Activated naive CD8-positive, alpha-beta T cell treated with anti-CD3 and anti-CD28 coated beads for 36 hours (primary cell): ENCODE measurements around the gene CNTN5. TPM values are rescaled to one million over a fixed set of nuclear protein-coding genes. Genes with fewer than 3 reads are reported as not detected.

Source experiments
- DNase-seq: peaks from one replicate; pipeline ENCODE4 v3.0.0; 2021
- H3K27ac Mint-ChIP-seq: one replicate; pipeline ENCODE4 v1.8.0; 2022; ENCODE audit warnings: mild to moderate bottlenecking, moderate library complexity, mixed read lengths
- H3K27me3 Mint-ChIP-seq: one replicate; pipeline ENCODE4 v1.8.0; 2022; ENCODE audit warnings: mild to moderate bottlenecking, mixed read lengths
- H3K36me3 Mint-ChIP-seq: one replicate; pipeline ENCODE4 v1.8.0; 2021; ENCODE audit warnings: mild to moderate bottlenecking, mixed read lengths
- H3K4me1 Mint-ChIP-seq: one replicate; pipeline ENCODE4 v1.8.0; 2021; ENCODE audit warnings: mixed read lengths
- H3K4me3 Mint-ChIP-seq: one replicate; pipeline ENCODE4 v1.8.0; 2022; ENCODE audit warnings: mild to moderate bottlenecking, moderate library complexity, mixed read lengths
- H3K9me3 Mint-ChIP-seq: one replicate; pipeline ENCODE4 v1.8.0; 2022; ENCODE audit warnings: mixed read lengths
- total RNA-seq, 2 experiments: library from RNA; stranded (reverse); gene quantifications; one replicate each; pipeline ENCODE4 v1.2.3, GENCODE V29; 2021

The CNTN5 gene
- total RNA-seq, 2 experiments from 2014 or later, result not detected

DNA sequence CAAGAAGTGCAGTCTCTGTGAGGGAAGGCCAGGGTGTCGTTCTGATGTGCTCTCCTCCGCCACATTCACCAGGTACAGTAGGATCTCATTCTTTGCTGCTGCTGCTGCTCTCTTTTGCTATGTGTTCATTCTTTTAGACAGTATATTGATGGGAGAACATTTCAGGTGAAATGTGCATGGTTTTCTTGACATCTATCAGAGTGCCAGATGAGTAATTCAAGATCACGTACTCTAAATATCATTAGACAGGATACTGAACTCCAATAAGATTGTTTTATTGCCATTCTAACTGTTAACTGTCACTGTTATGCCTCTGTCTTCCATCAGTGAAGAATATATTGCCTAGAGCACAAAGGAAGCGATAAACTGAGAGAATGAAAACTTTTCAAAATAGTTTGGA is 895.3 kb downstream of the CNTN5 start:
- Mint-ChIP-seq H3K36me3 (no peaks in the 10 kb centered on the region), H3K27me3 (no peaks in the 10 kb centered on the region), H3K4me3 (no peak overlapping the region), H3K27ac (no peak overlapping the region), H3K9me3 (peaks cover 15% of the 10 kb centered on the region), H3K4me1 (no peaks in the 10 kb centered on the region)
- no peak for DNase-seq

DNA sequence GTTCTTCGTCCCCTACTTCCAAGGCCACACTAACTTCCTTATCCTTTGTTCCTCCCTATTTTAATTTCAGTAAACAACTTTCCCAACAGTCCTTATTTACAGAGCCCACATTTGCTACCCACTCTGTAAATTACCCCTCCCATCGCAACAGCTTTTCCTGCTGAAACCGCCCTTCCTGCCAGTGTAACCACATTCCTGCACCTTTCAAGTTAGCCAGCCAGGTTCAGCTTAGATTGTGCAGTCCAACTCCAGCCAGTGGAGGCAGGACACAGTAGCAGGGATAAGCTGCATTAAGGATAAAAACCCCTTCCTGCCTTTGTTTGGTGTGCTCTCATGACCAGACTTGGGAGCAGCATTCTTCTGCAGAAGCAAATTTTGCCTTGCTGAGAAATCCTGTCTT is 898.0 kb downstream of the CNTN5 start:
- Mint-ChIP-seq H3K27ac (no peak overlapping the region), H3K4me1 (no peaks in the 10 kb centered on the region), H3K9me3 (peaks cover 16% of the 10 kb centered on the region), H3K36me3 (no peaks in the 10 kb centered on the region), H3K4me3 (no peak overlapping the region), H3K27me3 (no peaks in the 10 kb centered on the region)
- DNase-seq, result no peak

DNA sequence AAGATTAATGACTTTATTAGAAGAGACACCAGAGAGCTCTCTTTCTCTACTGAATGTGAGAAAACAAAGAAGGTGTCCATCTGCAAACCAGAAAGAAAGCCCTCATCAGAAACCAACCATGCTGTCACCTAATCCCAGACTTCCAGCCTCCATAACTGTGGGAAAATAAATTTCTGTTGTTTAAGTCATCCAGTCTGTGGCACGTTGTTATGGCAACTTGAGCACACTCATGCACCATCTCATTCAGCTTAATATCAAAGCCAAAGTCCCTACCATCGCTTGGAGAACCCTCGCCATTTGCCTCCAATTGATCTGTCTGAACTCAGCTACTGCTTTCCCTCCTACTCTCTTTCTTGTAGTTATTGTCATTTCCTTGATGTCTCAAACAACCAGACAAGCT is 900.2 kb downstream of the CNTN5 start:
- Mint-ChIP-seq H3K4me1 (no peaks in the 10 kb centered on the region), H3K4me3 (no peak overlapping the region), H3K27ac (no peak overlapping the region), H3K27me3 (no peaks in the 10 kb centered on the region), H3K36me3 (no peaks in the 10 kb centered on the region), H3K9me3 (peaks cover 16% of the 10 kb centered on the region)
- no peak for DNase-seq

DNA sequence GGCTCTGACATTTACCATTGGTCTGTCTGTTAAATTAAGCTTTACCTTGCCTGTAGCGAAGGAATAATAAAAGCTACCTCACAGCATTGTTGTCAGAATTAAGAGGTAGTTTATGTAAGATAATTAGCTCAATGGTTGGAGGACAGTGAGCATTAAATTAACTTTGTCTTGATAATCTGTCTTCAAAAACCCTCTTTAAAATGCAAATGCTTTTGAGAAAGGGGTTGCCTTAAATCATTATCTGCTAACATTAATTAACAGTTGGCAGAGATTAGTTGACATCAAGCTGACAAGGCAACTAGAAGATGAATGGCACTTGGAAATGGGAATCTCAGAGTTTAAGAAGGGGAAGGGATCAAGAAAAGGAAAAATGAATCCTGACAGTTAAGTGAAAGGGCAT is 905.2 kb downstream of the CNTN5 start:
- Mint-ChIP-seq H3K36me3 (peaks cover 1% of the 10 kb centered on the region), H3K9me3 (peaks cover 19% of the 10 kb centered on the region), H3K4me3 (no peak overlapping the region), H3K27ac (no peak overlapping the region), H3K27me3 (no peaks in the 10 kb centered on the region), H3K4me1 (no peaks in the 10 kb centered on the region)
- no peak for DNase-seq

DNA sequence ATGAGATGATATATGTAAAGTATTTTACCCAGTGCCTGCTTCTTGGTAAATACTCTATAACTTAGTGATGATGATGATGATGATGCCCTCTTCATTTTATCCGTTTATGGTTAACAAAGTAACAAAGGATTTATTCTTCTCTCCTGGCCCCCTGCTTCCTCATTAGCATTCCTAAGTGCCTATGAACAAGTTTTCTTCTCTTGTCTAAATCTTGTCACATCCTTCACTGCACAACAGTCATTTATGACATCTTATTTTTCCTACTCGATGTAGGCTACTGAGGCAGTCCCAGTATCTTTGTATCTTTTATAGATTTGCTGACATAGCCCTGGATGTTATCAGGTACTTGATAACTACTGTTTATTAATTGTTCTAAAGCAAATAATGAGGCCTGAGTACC is 911.9 kb downstream of the CNTN5 start:
- Mint-ChIP-seq H3K9me3 (peaks cover 12% of the 10 kb centered on the region), H3K27me3 (no peaks in the 10 kb centered on the region), H3K4me1 (no peaks in the 10 kb centered on the region), H3K36me3 (peaks cover 1% of the 10 kb centered on the region), H3K27ac (no peak overlapping the region), H3K4me3 (no peak overlapping the region)
- no peak for DNase-seq

DNA sequence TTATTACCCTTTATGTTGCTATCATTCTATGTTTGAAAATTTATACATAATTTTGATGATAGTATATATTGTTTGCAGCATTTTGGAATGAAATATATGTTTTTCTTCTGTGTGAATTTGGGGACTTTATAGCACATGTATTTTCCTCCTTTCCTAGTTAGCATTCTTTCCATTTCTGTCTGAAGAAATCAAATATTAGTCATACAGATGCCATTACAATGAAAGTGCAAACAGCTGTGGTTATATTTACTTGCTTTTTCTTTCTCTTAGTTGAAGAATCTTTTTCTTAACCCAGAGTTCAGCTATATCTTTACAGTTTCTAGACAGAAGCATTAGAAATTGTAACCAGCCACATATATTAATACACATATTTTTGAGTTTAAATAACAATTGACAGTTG is 913.3 kb downstream of the CNTN5 start:
- Mint-ChIP-seq H3K36me3 (peaks cover 1% of the 10 kb centered on the region), H3K4me3 (no peak overlapping the region), H3K9me3 (peaks cover 10% of the 10 kb centered on the region), H3K27me3 (no peaks in the 10 kb centered on the region), H3K27ac (no peak overlapping the region), H3K4me1 (no peaks in the 10 kb centered on the region)
- DNase-seq, result no peak

DNA sequence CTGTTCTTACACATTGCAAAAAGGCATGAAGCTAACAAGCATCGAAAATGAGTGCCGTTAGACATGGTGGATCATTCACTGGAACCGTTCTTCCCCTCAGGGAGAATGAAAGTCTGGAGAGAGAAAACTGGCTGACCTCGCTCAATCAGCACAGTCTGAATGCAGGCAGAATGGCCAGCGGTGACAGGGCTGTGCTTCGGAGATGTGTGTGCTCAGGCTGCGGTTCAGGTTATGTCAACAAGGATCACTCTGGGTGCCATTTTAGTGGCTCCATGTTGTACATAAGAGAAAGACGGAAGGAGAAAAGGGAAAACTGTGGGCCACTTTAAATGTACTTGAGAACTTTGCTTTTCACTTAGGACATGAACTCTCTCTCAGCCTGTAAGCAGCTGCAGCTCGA is 916.6 kb downstream of the CNTN5 start:
- Mint-ChIP-seq H3K4me1 (no peaks in the 10 kb centered on the region), H3K36me3 (no peaks in the 10 kb centered on the region), H3K27me3 (no peaks in the 10 kb centered on the region), H3K9me3 (peaks cover 2% of the 10 kb centered on the region), H3K27ac (no peak overlapping the region), H3K4me3 (no peak overlapping the region)
- no peak for DNase-seq

DNA sequence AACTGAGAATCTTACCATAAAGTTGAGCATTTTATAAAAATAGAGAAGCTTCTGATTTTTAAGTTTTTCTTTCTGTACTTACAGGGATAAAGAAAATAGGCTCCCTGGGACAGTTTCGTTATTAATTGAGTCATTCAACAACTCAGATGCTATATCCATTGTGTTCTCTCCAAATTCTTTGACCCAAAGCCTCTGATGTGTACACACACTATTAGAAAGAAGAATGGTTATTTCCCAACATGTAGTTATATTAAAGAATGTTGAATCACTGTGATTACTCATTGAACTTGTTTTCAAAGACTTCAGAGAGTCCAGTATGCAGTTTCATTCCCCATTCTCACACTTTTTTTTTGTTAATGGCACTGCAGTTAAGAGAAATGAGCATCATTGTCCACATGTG is 932.1 kb downstream of the CNTN5 start:
- no peak overlapping the region for H3K4me3 Mint-ChIP-seq
- peaks cover 6% of the 10 kb centered on the region for H3K9me3 Mint-ChIP-seq
- no peaks in the 10 kb centered on the region for H3K4me1 Mint-ChIP-seq
- no peaks in the 10 kb centered on the region for H3K36me3 Mint-ChIP-seq
- no peak overlapping the region for H3K27ac Mint-ChIP-seq
- no peaks in the 10 kb centered on the region for H3K27me3 Mint-ChIP-seq
- no peak for DNase-seq

DNA sequence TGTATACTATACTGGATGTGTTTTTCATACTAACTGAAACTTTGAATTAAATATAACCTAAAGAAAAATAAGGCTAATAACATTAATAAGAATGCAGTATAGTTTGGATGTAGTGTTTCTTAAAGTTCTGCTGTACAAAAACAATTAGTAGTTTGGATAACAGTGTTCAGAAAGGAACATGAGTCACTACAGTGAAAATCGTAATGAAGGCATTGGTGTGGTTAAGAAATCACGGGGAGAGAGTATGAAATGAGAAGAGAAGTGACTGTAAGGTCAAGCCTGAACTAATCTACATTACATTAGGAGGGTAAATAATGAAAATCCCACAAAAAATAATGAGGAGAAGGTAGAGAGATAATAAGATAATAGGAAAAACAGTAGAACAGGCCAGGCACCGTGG is 939.8 kb downstream of the CNTN5 start:
- H3K27me3 Mint-ChIP-seq, result no peaks in the 10 kb centered on the region
- no peak overlapping the region for H3K4me3 Mint-ChIP-seq
- no peak for DNase-seq
- H3K4me1 Mint-ChIP-seq, result no peaks in the 10 kb centered on the region
- no peaks in the 10 kb centered on the region for H3K36me3 Mint-ChIP-seq
- H3K27ac Mint-ChIP-seq, result no peak overlapping the region
- peaks cover 7% of the 10 kb centered on the region for H3K9me3 Mint-ChIP-seq

DNA sequence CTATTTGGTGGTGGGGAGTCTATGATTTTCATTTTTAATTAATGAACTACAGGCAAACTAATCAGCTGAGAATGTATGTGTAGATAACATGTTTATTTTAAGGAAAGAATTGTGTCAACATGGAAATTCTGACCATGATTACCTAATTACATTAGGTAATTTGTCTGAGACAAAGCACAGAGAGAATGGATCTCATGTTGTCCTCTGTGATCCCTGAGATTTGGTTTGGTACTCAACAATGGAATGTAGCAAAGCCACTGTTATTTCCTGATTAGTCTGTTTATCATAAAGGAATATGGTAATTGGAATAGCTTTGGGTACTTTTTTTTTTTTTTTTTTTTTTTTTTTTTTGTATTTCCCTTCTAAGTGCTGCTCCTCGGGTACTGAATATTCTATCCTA is 947.6 kb downstream of the CNTN5 start:
- Mint-ChIP-seq H3K36me3 (no peaks in the 10 kb centered on the region), H3K4me1 (no peaks in the 10 kb centered on the region), H3K4me3 (no peak overlapping the region), H3K27ac (no peak overlapping the region), H3K9me3 (peaks cover 5% of the 10 kb centered on the region), H3K27me3 (no peaks in the 10 kb centered on the region)
- no peak for DNase-seq

DNA sequence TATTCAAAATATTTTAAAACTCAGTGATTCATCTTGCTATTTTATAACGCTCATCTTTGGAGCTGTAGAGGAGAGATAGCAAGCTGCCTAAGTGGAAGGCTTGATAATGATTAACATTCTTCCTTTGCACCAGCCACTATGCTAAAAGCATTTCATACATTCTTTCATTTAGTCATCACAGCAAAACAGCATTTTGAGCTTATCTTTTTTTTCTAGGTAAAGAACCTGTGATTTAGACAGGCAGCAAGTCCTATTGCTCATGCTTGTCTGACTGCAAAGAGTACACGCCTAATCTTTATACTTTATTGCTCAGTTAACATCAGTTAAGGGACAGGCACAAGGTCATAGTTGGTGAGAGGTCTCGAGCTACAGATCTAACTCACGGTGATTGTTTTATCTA is 953.2 kb downstream of the CNTN5 start:
- H3K9me3 Mint-ChIP-seq, result peaks cover 4% of the 10 kb centered on the region
- no peaks in the 10 kb centered on the region for H3K27me3 Mint-ChIP-seq
- DNase-seq, result no peak
- no peak overlapping the region for H3K27ac Mint-ChIP-seq
- no peaks in the 10 kb centered on the region for H3K36me3 Mint-ChIP-seq
- H3K4me3 Mint-ChIP-seq, result no peak overlapping the region
- no peaks in the 10 kb centered on the region for H3K4me1 Mint-ChIP-seq

DNA sequence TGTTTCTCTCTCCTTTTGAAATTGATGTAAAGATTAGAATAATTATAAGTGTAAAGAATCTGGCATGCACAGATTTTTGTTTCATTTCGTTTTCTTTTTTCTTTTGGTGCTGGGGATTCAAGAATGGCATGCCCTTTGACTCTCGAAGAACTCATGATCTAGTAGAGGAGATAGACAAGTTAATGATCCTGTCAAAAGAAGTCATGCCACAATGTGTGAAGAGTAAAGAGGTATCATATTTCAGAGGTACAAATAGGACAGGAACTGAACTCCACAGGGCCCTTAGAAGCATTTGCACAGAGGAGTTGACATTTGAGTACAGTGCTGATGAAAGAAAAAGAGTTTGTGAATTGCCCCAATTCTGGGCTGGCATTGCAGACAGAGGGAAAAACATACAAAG is 958.3 kb downstream of the CNTN5 start:
- no peak overlapping the region for H3K4me3 Mint-ChIP-seq
- no peaks in the 10 kb centered on the region for H3K4me1 Mint-ChIP-seq
- H3K27me3 Mint-ChIP-seq, result no peaks in the 10 kb centered on the region
- H3K9me3 Mint-ChIP-seq, result peaks cover 7% of the 10 kb centered on the region
- DNase-seq, result no peak
- no peak overlapping the region for H3K27ac Mint-ChIP-seq
- H3K36me3 Mint-ChIP-seq, result no peaks in the 10 kb centered on the region

DNA sequence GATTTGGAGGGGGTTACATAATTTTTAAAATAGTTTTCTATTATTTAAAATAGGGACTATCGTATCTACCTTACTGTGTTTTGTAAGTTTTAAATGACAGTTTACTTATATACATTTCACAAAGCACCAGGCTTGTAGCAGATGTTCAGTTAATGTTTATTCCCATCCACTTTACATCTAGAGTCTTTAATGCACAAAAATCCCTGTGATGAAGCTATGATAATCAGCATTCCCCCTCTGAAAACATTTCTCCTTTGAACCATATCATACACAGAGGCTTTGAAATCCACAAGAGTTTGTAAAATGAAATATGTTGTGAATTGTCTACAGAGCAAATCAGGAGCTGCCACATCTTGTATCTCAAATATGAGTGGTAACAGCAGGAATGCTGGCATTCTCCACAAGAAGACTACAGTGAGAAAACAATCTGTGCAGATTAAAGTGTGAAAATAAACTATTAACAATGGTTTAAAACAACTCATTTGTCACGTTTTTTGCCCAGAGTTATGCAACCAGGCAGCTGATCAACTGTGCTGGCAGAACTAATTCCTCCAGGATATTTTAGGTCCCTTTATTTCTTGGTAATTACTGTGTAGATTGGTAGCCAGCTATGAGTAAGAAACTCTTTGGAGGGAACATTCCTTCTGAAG is 967.2 kb downstream of the CNTN5 start:
- Mint-ChIP-seq H3K27me3 (no peaks in the 10 kb centered on the region), H3K4me3 (no peak overlapping the region), H3K4me1 (no peaks in the 10 kb centered on the region), H3K9me3 (peaks cover 8% of the 10 kb centered on the region), H3K27ac (no peak overlapping the region), H3K36me3 (no peaks in the 10 kb centered on the region)
- DNase-seq, result no peak

DNA sequence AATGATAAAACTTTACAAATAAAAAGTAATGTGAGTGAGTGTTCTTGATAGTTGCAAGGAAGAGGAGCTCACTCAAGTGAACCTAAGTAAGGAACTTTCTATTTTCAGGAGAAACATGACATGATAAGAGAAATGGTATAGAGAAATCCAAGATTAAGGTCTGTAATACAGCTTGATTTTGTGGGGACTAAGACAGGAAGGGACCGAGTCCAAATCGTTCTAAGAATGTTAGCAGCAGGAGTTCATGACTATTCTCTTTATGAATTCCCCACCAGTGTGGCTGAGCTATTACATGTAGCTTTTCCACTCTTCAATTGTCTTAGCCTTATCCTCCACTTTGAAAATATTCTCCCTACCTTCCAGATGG is 967.7 kb downstream of the CNTN5 start:
- no peaks in the 10 kb centered on the region for H3K4me1 Mint-ChIP-seq
- peaks cover 7% of the 10 kb centered on the region for H3K9me3 Mint-ChIP-seq
- H3K27me3 Mint-ChIP-seq, result no peaks in the 10 kb centered on the region
- H3K27ac Mint-ChIP-seq, result no peak overlapping the region
- no peak overlapping the region for H3K4me3 Mint-ChIP-seq
- H3K36me3 Mint-ChIP-seq, result no peaks in the 10 kb centered on the region
- DNase-seq, result no peak

DNA sequence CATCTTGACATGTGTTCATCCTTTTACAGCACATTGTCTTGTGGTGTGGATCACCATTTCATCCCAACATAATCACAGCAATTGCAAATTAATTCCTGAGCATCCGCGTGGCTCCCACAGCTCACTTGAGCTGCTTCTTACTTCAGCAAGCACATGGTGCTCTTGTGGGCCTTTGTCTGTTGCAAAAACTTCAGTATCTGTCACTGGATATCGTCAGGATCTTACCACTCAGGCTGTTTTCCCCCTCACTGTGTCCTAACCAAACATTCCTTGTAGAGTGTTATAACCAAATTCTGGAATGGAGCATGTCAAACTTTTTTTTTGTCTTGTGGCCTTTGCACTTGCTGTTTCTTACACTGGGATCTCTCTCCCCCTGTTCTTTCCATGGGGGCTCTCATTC is 983.2 kb downstream of the CNTN5 start:
- Mint-ChIP-seq H3K27ac (no peak overlapping the region), H3K4me1 (no peaks in the 10 kb centered on the region), H3K36me3 (no peaks in the 10 kb centered on the region), H3K9me3 (peaks cover 6% of the 10 kb centered on the region), H3K4me3 (no peak overlapping the region), H3K27me3 (no peaks in the 10 kb centered on the region)
- DNase-seq, result no peak

DNA sequence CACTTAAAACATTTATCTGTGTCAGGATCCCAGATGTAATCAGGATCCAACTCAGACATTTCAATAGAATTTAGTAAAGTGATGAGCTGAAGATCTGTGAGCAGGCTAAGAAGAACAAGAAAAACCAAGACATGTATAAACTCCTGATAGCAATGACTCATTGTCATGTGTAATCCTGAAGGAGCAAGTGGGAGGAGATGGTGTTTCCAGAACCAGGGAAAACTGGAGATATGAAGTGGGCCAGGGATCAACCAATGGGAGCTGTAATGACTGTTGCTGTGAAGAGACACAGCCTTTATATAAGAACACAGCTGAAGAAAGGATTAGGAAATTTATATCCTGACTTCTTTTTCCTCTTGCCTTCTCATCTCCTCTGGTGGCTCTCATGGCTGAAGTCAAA is 983.8 kb downstream of the CNTN5 start:
- H3K9me3 Mint-ChIP-seq, result peaks cover 10% of the 10 kb centered on the region
- H3K27ac Mint-ChIP-seq, result no peak overlapping the region
- no peak for DNase-seq
- H3K36me3 Mint-ChIP-seq, result no peaks in the 10 kb centered on the region
- H3K27me3 Mint-ChIP-seq, result no peaks in the 10 kb centered on the region
- H3K4me3 Mint-ChIP-seq, result no peak overlapping the region
- no peaks in the 10 kb centered on the region for H3K4me1 Mint-ChIP-seq

DNA sequence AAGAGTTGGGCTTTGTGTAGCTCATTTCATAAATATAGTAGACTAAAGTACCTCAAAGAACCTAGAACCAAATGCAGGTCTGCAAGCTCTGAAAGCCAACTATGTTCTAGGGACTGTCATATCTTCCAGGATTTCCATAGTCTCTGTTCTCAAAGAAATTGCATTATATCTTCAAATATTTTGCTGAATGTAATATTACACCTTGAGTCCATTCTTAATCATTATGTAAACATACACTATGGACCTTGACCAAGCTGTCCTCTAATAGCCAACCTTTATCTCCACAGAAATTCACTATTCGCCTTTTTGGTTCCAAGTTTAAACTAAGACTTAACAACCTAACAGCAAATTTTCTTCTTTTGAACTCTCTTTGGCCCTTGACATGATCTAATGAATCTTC is 987.7 kb downstream of the CNTN5 start:
- DNase-seq, result no peak
- Mint-ChIP-seq H3K4me3 (no peak overlapping the region), H3K4me1 (no peaks in the 10 kb centered on the region), H3K9me3 (peaks cover 9% of the 10 kb centered on the region), H3K27me3 (no peaks in the 10 kb centered on the region), H3K36me3 (no peaks in the 10 kb centered on the region), H3K27ac (no peak overlapping the region)
